NCI-H748 (cell line): ENCODE data around the gene SH3BP1.

Experiments used
- DNase-seq: peaks from one replicate; lab custom pipeline; 2025; ENCODE audit not compliant: unreplicated experiment; lab: John Stamatoyannopoulos, UW

Gene SH3BP1

GRCh38 chr22:37701141-37701786, 61.8 kb downstream of the SH3BP1 start:
- no peak for DNase-seq

- no peak for DNase-seq
Observed at GRCh38 chr22:37703906-37704305, 64.4 kb downstream of the SH3BP1 start.

GRCh38 chr22:37704645-37705044, 65.2 kb downstream of the SH3BP1 start:
- no peak for DNase-seq

GRCh38 chr22:37705205-37705604, 65.7 kb downstream of the SH3BP1 start:
- DNase-seq = no peak
